GM12878 (cell line): Measurements from ENCODE around the gene FAHD1. TPM values are rescaled to one million over a fixed set of nuclear protein-coding genes. Genes with fewer than 3 reads are reported as not detected.

Experiments used
- BCL11A ChIP-seq: IDR thresholded peaks from 2 replicates; pipeline ENCODE4 v1.6.1; 2011; ENCODE audit warnings: low read depth, low read length
- CBFB ChIP-seq: IDR thresholded peaks from 2 replicates; pipeline ENCODE4 v1.6.1; 2016; ENCODE audit warnings: antibody characterized with exemption, low read depth
- CBX5 ChIP-seq: sonication (generic); IDR thresholded peaks from 2 replicates; pipeline ENCODE4 v1.6.1; 2016; ENCODE audit warnings: low read depth, moderate library complexity, mild to moderate bottlenecking, inconsistent platforms
- CEBPB ChIP-seq, 2 experiments: fragments of 150-350 bp in 1 of 2; IDR thresholded peaks; 2 replicates each; pipeline ENCODE4 v1.6.1; 2012 to 2014; ENCODE audit warnings: low read depth in 2 of 2, low read length in 2 of 2, borderline replicate concordance in 1 of 2, inconsistent platforms in 1 of 2
- FOS ChIP-seq: IDR thresholded peaks from 3 replicates; pipeline ENCODE4 v1.6.1; 2011; ENCODE audit warnings: borderline replicate concordance; ENCODE audit not compliant: insufficient read length; ENCODE audit errors: extremely low read depth
- FOXK2 ChIP-seq: fragments of 450-650 bp; IDR thresholded peaks from 2 replicates; pipeline ENCODE4 v1.6.1; 2017; ENCODE audit warnings: mild to moderate bottlenecking, moderate library complexity
- FOXM1 ChIP-seq: IDR thresholded peaks from 2 replicates; pipeline ENCODE4 v1.6.1; 2012; ENCODE audit warnings: low read depth, mild to moderate bottlenecking, inconsistent platforms, low read length, moderate library complexity
- MEF2A ChIP-seq: IDR thresholded peaks from 2 replicates; pipeline ENCODE4 v1.6.1; 2011; ENCODE audit warnings: low read depth, mild to moderate bottlenecking, low read length, moderate library complexity; ENCODE audit not compliant: insufficient read depth
- NFIC ChIP-seq: IDR thresholded peaks from 2 replicates; pipeline ENCODE4 v1.6.1; 2012; ENCODE audit warnings: low read depth, mild to moderate bottlenecking, inconsistent platforms, low read length, moderate library complexity
- NR2C2 ChIP-seq: IDR thresholded peaks from 2 replicates; pipeline ENCODE4 v1.6.1; 2011; ENCODE audit warnings: borderline replicate concordance, low read depth; ENCODE audit not compliant: control insufficient read depth, insufficient read length
- RAD21 ChIP-seq: IDR thresholded peaks from 2 replicates; pipeline ENCODE4 v1.6.1; 2011; ENCODE audit warnings: mild to moderate bottlenecking, low read depth, low read length, moderate library complexity; ENCODE audit not compliant: insufficient read depth
- RAD51 ChIP-seq: fragments of 450-650 bp; IDR thresholded peaks from 2 replicates; pipeline ENCODE4 v1.6.1; 2016; ENCODE audit warnings: moderate library complexity, mild to moderate bottlenecking, inconsistent platforms
- RELA ChIP-seq: fragments of 450-650 bp; IDR thresholded peaks from 2 replicates; pipeline ENCODE4 v1.8.0; 2014; ENCODE audit warnings: borderline replicate concordance; ENCODE audit not compliant: partially characterized antibody
- TARDBP ChIP-seq: IDR thresholded peaks from 2 replicates; pipeline ENCODE4 v1.6.1; 2016; ENCODE audit warnings: borderline replicate concordance
- TCF12 ChIP-seq: IDR thresholded peaks from 2 replicates; pipeline ENCODE4 v1.6.1; 2011; ENCODE audit warnings: low read depth, mild to moderate bottlenecking, low read length
- TCF3 ChIP-seq: IDR thresholded peaks from 2 replicates; pipeline ENCODE4 v1.6.1; 2012; ENCODE audit warnings: low read depth, mild to moderate bottlenecking, low read length, borderline replicate concordance; ENCODE audit not compliant: insufficient read depth
- WRNIP1 ChIP-seq: IDR thresholded peaks from 2 replicates; pipeline ENCODE4 v1.6.1; 2011; ENCODE audit warnings: low read depth, low read length, improper control_type of control experiment, borderline replicate concordance
- ZNF207 ChIP-seq: fragments of 450-650 bp; IDR thresholded peaks from 2 replicates; pipeline ENCODE4 v1.6.1; 2014; ENCODE audit warnings: antibody characterized with exemption, mild to moderate bottlenecking, borderline replicate concordance
- ZNF217 ChIP-seq: fragments of 450-650 bp; IDR thresholded peaks from 2 replicates; pipeline ENCODE4 v1.6.1; 2017; ENCODE audit warnings: antibody characterized with exemption, mild to moderate bottlenecking
- ZNF274 ChIP-seq: IDR thresholded peaks from one replicate; pipeline ENCODE4 v1.8.0; 2011; ENCODE audit not compliant: insufficient read length, insufficient read depth
- ZNF592 ChIP-seq: fragments of 450-650 bp; IDR thresholded peaks from 2 replicates; pipeline ENCODE4 v1.6.1; 2017; ENCODE audit warnings: mild to moderate bottlenecking, moderate library complexity
- ZSCAN29 ChIP-seq: fragments of 450-650 bp; IDR thresholded peaks from 2 replicates; pipeline ENCODE4 v1.6.1; 2017; ENCODE audit warnings: mild to moderate bottlenecking, moderate library complexity
- polyA plus RNA-seq, 11 experiments: library from polyadenylated mRNA; depleted of rRNA in 4 of 11; unstranded in 6 of 11; stranded (reverse) in 5 of 11; fragments of >200 nt; fragmentation: Nextera tagmentation in 4 of 11; fragmentation: Illumina TruSeq in 1 of 11; extraction: Ambion mirVana in 4 of 11; extraction: Trizol in 1 of 11; gene quantifications; 1 replicate in 1 of 11; 2 replicates in 10 of 11; pipeline versions ENCODE4 v1.2.1 to v1.2.3, GENCODE V29; 2011 to 2016; ENCODE audit warnings: inconsistent platforms in 2 of 11, missing spikeins in 2 of 11, low read depth in 1 of 11
- total RNA-seq, 4 experiments: library from RNA; depleted of rRNA in 3 of 4; stranded (reverse); fragments of >200 nt in 3 of 4; fragmentation: Illumina TruSeq in 1 of 4; extraction: Trizol in 1 of 4; gene quantifications; 2 replicates each; pipeline versions ENCODE4 v1.2.1 to v1.2.3, GENCODE V29; 2013 to 2021
- TF ChIP-seq, protein P1 (sequence below): fragments of 450-650 bp; IDR thresholded peaks from 2 replicates; pipeline ENCODE4 v1.6.1; 2018; ENCODE audit warnings: borderline replicate concordance, mild to moderate bottlenecking; ENCODE audit not compliant: partially characterized antibody
- TF ChIP-seq, protein P2 (sequence below): fragments of 450-650 bp; IDR thresholded peaks from 2 replicates; pipeline ENCODE4 v1.6.1; 2014; ENCODE audit warnings: mild to moderate bottlenecking

The FAHD1 gene
- total and polyA plus RNA-seq, 10 of the 15 experiments (the other 5 are each of a cell fraction or from before 2014, with no cell fraction given): 4.3 to 43.0 (median 18.8) TPM

DNA sequence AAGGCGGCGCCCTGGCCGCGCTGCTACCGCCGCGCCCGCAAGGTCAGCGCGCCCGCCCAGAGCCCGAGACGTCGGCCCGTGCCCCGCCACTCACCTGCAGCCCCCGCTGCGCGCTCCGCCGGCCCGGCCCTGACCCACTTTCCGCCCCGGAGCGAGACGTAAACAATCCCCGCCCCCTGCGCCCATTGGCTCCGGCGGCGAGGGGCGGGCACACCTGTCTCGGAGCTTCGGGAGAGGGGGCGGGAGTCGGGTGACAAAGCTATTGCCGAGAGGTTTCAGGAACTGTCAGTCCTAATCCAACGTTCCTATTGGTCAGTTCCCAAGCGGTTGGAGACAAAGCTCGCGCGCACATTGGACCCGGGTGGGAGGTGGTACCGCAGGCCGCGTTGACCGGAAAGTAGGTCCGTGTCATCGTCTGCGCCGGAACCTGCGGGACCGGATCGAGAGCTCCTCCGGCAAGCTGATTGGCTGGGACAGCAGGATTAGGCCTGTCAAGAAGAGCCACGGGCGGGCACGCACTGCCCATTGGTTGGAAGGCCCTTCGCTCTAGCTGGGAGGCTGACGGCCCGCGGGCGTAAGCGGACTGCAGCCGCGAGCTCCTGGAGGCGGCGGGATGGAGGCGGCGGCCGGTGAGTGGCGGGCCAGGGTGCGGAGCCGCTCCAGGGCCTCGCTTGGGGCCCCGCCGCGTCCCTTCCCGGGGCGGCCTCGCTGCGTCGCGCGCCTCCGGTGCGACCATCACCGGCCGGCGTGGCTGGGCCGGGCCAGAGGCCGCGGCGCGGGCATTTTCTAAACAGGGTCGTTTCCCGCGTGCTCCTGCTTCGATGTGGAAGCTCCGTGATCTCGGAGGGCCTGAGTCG, 44.4 kb upstream of the FAHD1 start, which contains the start of the genes NUBP2 and SPSB3 (continued):
- peak; percentile 51; the same call in 1 of the 2 replicates for TF ChIP-seq ZNF592
- no peak for TF ChIP-seq FOXK2
- TF ChIP-seq FOXM1: no peak
- no peak for TF ChIP-seq CEBPB (IDR thresholded peaks at IDR 0.05; ENCODE audit: borderline replicate concordance in 1 of 2, low read depth in 2 of 2, low read length in 2 of 2)
- no peak for TF ChIP-seq NFIC
- TF ChIP-seq, protein P1, sequence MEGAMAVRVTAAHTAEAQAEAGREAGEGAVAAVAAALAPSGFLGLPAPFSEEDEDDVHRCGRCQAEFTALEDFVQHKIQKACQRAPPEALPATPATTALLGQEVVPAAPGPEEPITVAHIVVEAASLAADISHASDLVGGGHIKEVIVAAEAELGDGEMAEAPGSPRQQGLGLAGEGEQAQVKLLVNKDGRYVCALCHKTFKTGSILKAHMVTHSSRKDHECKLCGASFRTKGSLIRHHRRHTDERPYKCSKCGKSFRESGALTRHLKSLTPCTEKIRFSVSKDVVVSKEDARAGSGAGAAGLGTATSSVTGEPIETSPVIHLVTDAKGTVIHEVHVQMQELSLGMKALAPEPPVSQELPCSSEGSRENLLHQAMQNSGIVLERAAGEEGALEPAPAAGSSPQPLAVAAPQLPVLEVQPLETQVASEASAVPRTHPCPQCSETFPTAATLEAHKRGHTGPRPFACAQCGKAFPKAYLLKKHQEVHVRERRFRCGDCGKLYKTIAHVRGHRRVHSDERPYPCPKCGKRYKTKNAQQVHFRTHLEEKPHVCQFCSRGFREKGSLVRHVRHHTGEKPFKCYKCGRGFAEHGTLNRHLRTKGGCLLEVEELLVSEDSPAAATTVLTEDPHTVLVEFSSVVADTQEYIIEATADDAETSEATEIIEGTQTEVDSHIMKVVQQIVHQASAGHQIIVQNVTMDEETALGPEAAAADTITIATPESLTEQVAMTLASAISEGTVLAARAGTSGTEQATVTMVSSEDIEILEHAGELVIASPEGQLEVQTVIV: peak; percentile 75
- TF ChIP-seq CBX5: no peak
- no peak for TF ChIP-seq RELA
- TF ChIP-seq FOS: peak; percentile 86
- 0 out of 2 replicates have a peak, but pooled peaks have one; percentile 67 for TF ChIP-seq ZNF207
- TF ChIP-seq RAD21: no peak
- TF ChIP-seq, protein P2, sequence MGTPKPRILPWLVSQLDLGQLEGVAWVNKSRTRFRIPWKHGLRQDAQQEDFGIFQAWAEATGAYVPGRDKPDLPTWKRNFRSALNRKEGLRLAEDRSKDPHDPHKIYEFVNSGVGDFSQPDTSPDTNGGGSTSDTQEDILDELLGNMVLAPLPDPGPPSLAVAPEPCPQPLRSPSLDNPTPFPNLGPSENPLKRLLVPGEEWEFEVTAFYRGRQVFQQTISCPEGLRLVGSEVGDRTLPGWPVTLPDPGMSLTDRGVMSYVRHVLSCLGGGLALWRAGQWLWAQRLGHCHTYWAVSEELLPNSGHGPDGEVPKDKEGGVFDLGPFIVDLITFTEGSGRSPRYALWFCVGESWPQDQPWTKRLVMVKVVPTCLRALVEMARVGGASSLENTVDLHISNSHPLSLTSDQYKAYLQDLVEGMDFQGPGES: peak; percentile 97
- TF ChIP-seq TCF3: no peak
- no peak for TF ChIP-seq ZSCAN29
- no peak for TF ChIP-seq WRNIP1
- no peak for TF ChIP-seq MEF2A
- no peak for TF ChIP-seq NR2C2
- TF ChIP-seq ZNF217: no peak
- TF ChIP-seq RAD51: no peak
- TF ChIP-seq TCF12: no peak
- TF ChIP-seq ZNF274: no peak
- TF ChIP-seq BCL11A: no peak
- TF ChIP-seq CBFB: peak; percentile 28; the same call in 1 of the 2 replicates
- TF ChIP-seq TARDBP: no peak
